ENCODE results near the gene FHL2. TPM values are rescaled to one million over a fixed set of nuclear protein-coding genes. Genes with fewer than 3 reads are reported as not detected.
"Not testable (repeated sequence)": the region's sequence is repeated elsewhere in the genome, so short reads cannot be mapped to it uniquely, and the experiment has no call there.

FHL2 gene
- total RNA-seq, 1 donor from 2014 or later: 260 TPM

GRCh38 chr2:105329561-105330495 lies 69.0 kb downstream of the FHL2 start, which contains the start of gene TGFBRAP1:
TSS of gene TGFBRAP1 (minus strand) at chr2:105329735. CDS start at chr2:105308301, 21,434 bp downstream.
- no peaks in the 10 kb centered on the region for H3K27me3 ChIP-seq (ENCODE audit: control insufficient read depth, insufficient read depth, low read length)
- H3K36me3 ChIP-seq (ENCODE audit: control insufficient read depth, insufficient read depth, low read length): no peaks in the 10 kb centered on the region
- DNase-seq (ENCODE audit: low read depth): no peak
- H3K4me3 ChIP-seq (ENCODE audit: low read depth, low read length): peak within 1 kb of the TSS; percentile 62
- no peak for TF ChIP-seq CTCF (IDR thresholded peaks at IDR 0.05; ENCODE audit: insufficient read depth, low read length, poor library complexity, severe bottlenecking)

- no peak for DNase-seq (ENCODE audit: low read depth)
- Histone ChIP-seq H3K4me3 (ENCODE audit: low read depth, low read length) (peak overlapping the region; percentile 62), H3K36me3 (ENCODE audit: control insufficient read depth, insufficient read depth, low read length) (no peaks in the 10 kb centered on the region), H3K27me3 (ENCODE audit: control insufficient read depth, insufficient read depth, low read length) (no peaks in the 10 kb centered on the region)
- TF ChIP-seq CTCF (IDR thresholded peaks at IDR 0.05; ENCODE audit: insufficient read depth, low read length, poor library complexity, severe bottlenecking): no peak
Observed at GRCh38 chr2:105329197-105329554, 69.7 kb downstream of the FHL2 start.

GRCh38 chr2:105328281-105329196 lies 70.3 kb downstream of the FHL2 start:
- no peak for DNase-seq (ENCODE audit: low read depth)
- TF ChIP-seq CTCF (IDR thresholded peaks at IDR 0.05; ENCODE audit: insufficient read depth, low read length, poor library complexity, severe bottlenecking): no peak
- H3K27me3 ChIP-seq (ENCODE audit: control insufficient read depth, insufficient read depth, low read length): no peaks in the 10 kb centered on the region
- no peaks in the 10 kb centered on the region for H3K36me3 ChIP-seq (ENCODE audit: control insufficient read depth, insufficient read depth, low read length)
- peak overlapping the region; percentile 62 for H3K4me3 ChIP-seq (ENCODE audit: low read depth, low read length)

GRCh38 chr2:105327690-105328089 lies 71.2 kb downstream of the FHL2 start:
- DNase-seq (ENCODE audit: low read depth): no peak
- Histone ChIP-seq H3K4me3 (ENCODE audit: low read depth, low read length) (no peak overlapping the region), H3K27me3 (ENCODE audit: control insufficient read depth, insufficient read depth, low read length) (no peaks in the 10 kb centered on the region), H3K36me3 (ENCODE audit: control insufficient read depth, insufficient read depth, low read length) (no peaks in the 10 kb centered on the region)
- no peak for TF ChIP-seq CTCF (IDR thresholded peaks at IDR 0.05; ENCODE audit: insufficient read depth, low read length, poor library complexity, severe bottlenecking)

- H3K36me3 ChIP-seq (ENCODE audit: control insufficient read depth, insufficient read depth, low read length); DNase-seq (ENCODE audit: low read depth); H3K4me3 ChIP-seq (ENCODE audit: low read depth, low read length); H3K27me3 ChIP-seq (ENCODE audit: control insufficient read depth, insufficient read depth, low read length): not testable (repeated sequence)
Observed at GRCh38 chr2:105327271-105327670, 71.6 kb downstream of the FHL2 start.

- no peaks in the 10 kb centered on the region for H3K36me3 ChIP-seq (ENCODE audit: control insufficient read depth, insufficient read depth, low read length)
- no peak for DNase-seq (ENCODE audit: low read depth)
- H3K27me3 ChIP-seq (ENCODE audit: control insufficient read depth, insufficient read depth, low read length): no peaks in the 10 kb centered on the region
- H3K4me3 ChIP-seq (ENCODE audit: low read depth, low read length): no peak overlapping the region
- no peak for TF ChIP-seq CTCF (IDR thresholded peaks at IDR 0.05; ENCODE audit: insufficient read depth, low read length, poor library complexity, severe bottlenecking)
Observed at GRCh38 chr2:105325389-105325963, 73.4 kb downstream of the FHL2 start.

All from kidney epithelial cell (primary cell).